DND-41 (cell line): ENCODE results near the gene ACOT6.

Experiments
- EZH2 ChIP-seq: IDR thresholded peaks from 3 replicates; pipeline ENCODE4 v1.6.1; 2012; ENCODE audit warnings: borderline replicate concordance, low read depth, mild to moderate bottlenecking, moderate library complexity, low read length, inconsistent platforms; ENCODE audit not compliant: severe bottlenecking
- TF ChIP-seq, protein P1 (sequence below): IDR thresholded peaks from 2 replicates; pipeline ENCODE4 v1.5.1; 2012; ENCODE audit warnings: borderline replicate concordance, low read length, moderate library complexity, mild to moderate bottlenecking; ENCODE audit not compliant: poor library complexity, severe bottlenecking; ENCODE audit errors: extremely low read depth

DNA sequence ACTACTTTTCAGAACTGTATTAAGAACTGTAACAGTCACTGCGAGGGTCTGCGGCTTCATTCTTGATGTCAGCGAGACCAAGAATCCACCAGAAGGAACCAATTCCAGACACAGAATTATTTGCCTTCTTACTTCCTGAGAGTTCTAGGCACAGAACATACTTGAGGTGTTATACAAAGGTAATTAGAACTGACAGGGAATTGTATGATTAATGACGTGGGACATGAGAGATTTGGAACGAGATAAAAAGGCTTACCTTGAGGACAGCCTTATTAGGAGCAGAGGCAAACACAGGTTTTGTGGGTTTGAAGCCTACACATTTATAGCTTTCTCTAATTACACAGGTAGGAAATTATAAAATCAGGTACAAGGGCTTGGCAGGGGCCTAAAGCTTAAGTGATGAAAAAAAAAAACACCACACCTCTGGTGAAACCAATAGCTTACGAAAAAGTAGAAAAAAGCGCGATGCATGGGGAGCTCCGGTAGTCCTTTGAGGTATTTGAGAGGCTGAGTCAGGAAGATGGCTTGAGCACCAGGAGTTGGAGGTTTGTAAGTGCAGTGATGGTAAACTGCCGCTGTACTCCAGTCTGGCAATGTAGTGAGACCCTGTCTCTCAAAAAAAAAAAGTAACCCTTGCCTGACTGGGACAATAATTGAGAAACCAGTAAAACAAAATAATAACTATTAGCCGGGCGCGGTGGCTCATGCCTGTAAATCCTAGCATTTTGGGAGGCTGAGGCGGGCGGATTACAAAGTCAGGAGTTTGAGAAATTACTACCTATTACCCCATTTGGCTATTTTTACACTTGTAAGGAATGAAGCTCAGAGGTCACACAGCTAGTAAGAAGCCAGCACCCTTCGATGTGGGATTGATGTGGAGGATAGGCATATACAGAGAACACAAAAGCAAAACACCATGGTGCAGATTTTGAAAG, 44.1 kb upstream of the ACOT6 start:
- TF ChIP-seq, protein P1, sequence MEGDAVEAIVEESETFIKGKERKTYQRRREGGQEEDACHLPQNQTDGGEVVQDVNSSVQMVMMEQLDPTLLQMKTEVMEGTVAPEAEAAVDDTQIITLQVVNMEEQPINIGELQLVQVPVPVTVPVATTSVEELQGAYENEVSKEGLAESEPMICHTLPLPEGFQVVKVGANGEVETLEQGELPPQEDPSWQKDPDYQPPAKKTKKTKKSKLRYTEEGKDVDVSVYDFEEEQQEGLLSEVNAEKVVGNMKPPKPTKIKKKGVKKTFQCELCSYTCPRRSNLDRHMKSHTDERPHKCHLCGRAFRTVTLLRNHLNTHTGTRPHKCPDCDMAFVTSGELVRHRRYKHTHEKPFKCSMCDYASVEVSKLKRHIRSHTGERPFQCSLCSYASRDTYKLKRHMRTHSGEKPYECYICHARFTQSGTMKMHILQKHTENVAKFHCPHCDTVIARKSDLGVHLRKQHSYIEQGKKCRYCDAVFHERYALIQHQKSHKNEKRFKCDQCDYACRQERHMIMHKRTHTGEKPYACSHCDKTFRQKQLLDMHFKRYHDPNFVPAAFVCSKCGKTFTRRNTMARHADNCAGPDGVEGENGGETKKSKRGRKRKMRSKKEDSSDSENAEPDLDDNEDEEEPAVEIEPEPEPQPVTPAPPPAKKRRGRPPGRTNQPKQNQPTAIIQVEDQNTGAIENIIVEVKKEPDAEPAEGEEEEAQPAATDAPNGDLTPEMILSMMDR = no peak
- no peak for TF ChIP-seq EZH2
